DND-41 (cell line): Measurements from ENCODE around the gene CCND1.

Experiments used
- ATAC-seq: fragments of 200-7000 bp; cut with Tn5 transposase; 3 replicates; pipeline ENCODE4 v1.9.1; 2021; ENCODE audit warnings: low read depth; ENCODE audit not compliant: insufficient read depth
- DNase-seq: peaks from one replicate; pipeline ENCODE4 v3.0.0-alpha.2; 2020
- H2AFZ ChIP-seq: 2 replicates; pipeline ENCODE4 v1.6.0; 2012; ENCODE audit warnings: low read depth, low read length
- H3K27ac ChIP-seq: 2 replicates; pipeline ENCODE4 v1.5.1; 2012; ENCODE audit warnings: low read length, inconsistent platforms
- H3K27me3 ChIP-seq: fragments of 200-600 bp; sonication (generic); 2 replicates; pipeline ENCODE4 v1.6.0; 2012; ENCODE audit warnings: low read length, mild to moderate bottlenecking, inconsistent platforms; ENCODE audit not compliant: insufficient read depth, poor library complexity
- H3K36me3 ChIP-seq: 2 replicates; pipeline ENCODE4 v1.5.1; 2012; ENCODE audit warnings: low read length, inconsistent platforms; ENCODE audit not compliant: insufficient read depth
- H3K4me1 ChIP-seq: 2 replicates; pipeline ENCODE4 v1.5.1; 2012; ENCODE audit warnings: mild to moderate bottlenecking, low read length; ENCODE audit not compliant: insufficient read depth
- H3K4me2 ChIP-seq: 2 replicates; pipeline ENCODE4 v1.6.0; 2012; ENCODE audit warnings: mild to moderate bottlenecking, moderate library complexity, low read length, inconsistent platforms; ENCODE audit not compliant: insufficient read depth
- H3K4me3 ChIP-seq, 2 experiments: fragments of 200-600 bp in 1 of 2; shearing (Covaris generic) in 1 of 2; 2 replicates each; pipeline ENCODE4 v1.5.1; 2012 to 2016; ENCODE audit warnings: inconsistent platforms in 2 of 2, low read length in 2 of 2, mild to moderate bottlenecking in 2 of 2, low read depth in 1 of 2, moderate library complexity in 1 of 2
- H3K79me2 ChIP-seq: 2 replicates; pipeline ENCODE4 v1.6.0; 2012; ENCODE audit warnings: low read length, inconsistent platforms; ENCODE audit not compliant: insufficient read depth
- H3K9ac ChIP-seq: 2 replicates; pipeline ENCODE4 v1.6.0; 2012; ENCODE audit warnings: low read depth, mild to moderate bottlenecking, inconsistent platforms, low read length, moderate library complexity
- H3K9me3 ChIP-seq: 2 replicates; pipeline ENCODE4 v1.5.1; 2012; ENCODE audit warnings: low read length, moderate library complexity, mild to moderate bottlenecking, inconsistent platforms; ENCODE audit not compliant: insufficient read depth, severe bottlenecking
- H4K20me1 ChIP-seq: 2 replicates; pipeline ENCODE4 v1.6.0; 2012; ENCODE audit warnings: low read length; ENCODE audit not compliant: insufficient read depth
- EZH2 ChIP-seq: IDR thresholded peaks from 3 replicates; pipeline ENCODE4 v1.6.1; 2012; ENCODE audit warnings: borderline replicate concordance, low read depth, mild to moderate bottlenecking, moderate library complexity, low read length, inconsistent platforms; ENCODE audit not compliant: severe bottlenecking
- TF ChIP-seq, protein P1 (sequence below): IDR thresholded peaks from 2 replicates; pipeline ENCODE4 v1.5.1; 2012; ENCODE audit warnings: borderline replicate concordance, low read length, moderate library complexity, mild to moderate bottlenecking; ENCODE audit not compliant: poor library complexity, severe bottlenecking; ENCODE audit errors: extremely low read depth

Gene CCND1

DNA sequence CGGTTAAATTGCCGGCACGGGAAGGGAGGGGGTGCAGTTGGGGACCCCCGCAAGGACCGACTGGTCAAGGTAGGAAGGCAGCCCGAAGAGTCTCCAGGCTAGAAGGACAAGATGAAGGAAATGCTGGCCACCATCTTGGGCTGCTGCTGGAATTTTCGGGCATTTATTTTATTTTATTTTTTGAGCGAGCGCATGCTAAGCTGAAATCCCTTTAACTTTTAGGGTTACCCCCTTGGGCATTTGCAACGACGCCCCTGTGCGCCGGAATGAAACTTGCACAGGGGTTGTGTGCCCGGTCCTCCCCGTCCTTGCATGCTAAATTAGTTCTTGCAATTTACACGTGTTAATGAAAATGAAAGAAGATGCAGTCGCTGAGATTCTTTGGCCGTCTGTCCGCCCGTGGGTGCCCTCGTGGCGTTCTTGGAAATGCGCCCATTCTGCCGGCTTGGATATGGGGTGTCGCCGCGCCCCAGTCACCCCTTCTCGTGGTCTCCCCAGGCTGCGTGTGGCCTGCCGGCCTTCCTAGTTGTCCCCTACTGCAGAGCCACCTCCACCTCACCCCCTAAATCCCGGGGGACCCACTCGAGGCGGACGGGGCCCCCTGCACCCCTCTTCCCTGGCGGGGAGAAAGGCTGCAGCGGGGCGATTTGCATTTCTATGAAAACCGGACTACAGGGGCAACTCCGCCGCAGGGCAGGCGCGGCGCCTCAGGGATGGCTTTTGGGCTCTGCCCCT, 529 bp upstream of the CCND1 start:
- H3K4me3 ChIP-seq = no peak overlapping the region
- no peak for DNase-seq
- no peaks in the 10 kb centered on the region for H4K20me1 ChIP-seq
- TF ChIP-seq, protein P1, sequence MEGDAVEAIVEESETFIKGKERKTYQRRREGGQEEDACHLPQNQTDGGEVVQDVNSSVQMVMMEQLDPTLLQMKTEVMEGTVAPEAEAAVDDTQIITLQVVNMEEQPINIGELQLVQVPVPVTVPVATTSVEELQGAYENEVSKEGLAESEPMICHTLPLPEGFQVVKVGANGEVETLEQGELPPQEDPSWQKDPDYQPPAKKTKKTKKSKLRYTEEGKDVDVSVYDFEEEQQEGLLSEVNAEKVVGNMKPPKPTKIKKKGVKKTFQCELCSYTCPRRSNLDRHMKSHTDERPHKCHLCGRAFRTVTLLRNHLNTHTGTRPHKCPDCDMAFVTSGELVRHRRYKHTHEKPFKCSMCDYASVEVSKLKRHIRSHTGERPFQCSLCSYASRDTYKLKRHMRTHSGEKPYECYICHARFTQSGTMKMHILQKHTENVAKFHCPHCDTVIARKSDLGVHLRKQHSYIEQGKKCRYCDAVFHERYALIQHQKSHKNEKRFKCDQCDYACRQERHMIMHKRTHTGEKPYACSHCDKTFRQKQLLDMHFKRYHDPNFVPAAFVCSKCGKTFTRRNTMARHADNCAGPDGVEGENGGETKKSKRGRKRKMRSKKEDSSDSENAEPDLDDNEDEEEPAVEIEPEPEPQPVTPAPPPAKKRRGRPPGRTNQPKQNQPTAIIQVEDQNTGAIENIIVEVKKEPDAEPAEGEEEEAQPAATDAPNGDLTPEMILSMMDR = no peak
- TF ChIP-seq EZH2 = no peak
- no peak overlapping the region for H3K27ac ChIP-seq
- no peaks in the 10 kb centered on the region for H3K4me1 ChIP-seq
- H3K36me3 ChIP-seq = no peaks in the 10 kb centered on the region
- H3K27me3 ChIP-seq = no peaks in the 10 kb centered on the region
- no peaks in the 10 kb centered on the region for H3K9me3 ChIP-seq
- no peak overlapping the region for H3K9ac ChIP-seq
- H3K4me2 ChIP-seq = no peak overlapping the region
- no peak for ATAC-seq
- no peak overlapping the region for H2AFZ ChIP-seq
- no peaks in the 10 kb centered on the region for H3K79me2 ChIP-seq

DNA sequence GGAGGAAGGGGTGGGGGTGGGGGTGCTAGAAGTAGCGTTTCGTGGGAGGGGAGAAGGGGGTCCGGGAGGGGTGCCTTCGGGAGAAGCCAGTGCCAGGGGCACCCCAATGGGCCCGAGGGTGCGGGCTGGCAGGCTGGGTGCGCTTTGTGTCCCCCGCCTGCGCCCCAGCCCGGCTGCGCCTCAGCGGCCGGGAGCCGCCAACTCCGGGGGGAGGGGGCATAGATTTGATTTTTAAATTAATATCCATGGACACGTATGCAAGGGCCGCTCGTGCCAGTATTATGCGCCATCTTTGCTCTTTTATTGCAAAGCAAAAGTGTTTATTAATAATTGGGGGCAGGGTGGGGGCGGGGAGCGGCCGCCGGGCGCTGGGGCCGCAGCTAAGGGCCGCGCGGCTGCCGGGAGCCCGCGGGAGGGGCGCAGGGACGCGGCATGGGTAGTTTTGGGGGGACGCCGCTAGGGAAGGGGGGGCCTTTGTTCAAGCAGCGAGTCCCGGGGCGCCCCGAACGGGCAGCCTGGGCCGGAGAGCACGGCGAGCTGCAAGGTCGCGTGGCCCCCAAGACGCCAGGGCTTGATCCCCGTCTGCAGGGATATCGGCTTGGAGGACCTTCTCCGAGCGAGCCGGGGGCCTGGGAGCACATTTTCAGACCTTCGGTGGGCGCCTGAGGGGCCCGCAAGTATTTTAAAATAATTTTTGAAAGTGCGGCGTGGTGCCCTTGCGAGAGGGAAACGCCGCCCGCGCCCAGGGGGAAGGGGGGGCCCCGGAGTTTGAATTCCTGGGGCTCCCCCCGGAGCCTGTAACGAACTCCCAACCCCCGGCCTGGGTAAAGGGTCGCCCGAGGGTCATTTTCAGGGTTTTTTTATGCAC, 959 bp downstream of the CCND1 start:
- Histone ChIP-seq H3K27me3 (no peaks in the 10 kb centered on the region), H3K79me2 (no peaks in the 10 kb centered on the region), H3K4me1 (no peaks in the 10 kb centered on the region), H3K9me3 (no peaks in the 10 kb centered on the region), H3K27ac (no peak overlapping the region), H3K4me3 (no peak overlapping the region), H3K9ac (no peak overlapping the region), H3K4me2 (no peak overlapping the region), H2AFZ (no peak overlapping the region), H3K36me3 (no peaks in the 10 kb centered on the region), H4K20me1 (no peaks in the 10 kb centered on the region)
- ATAC-seq (no peak), DNase-seq (no peak)
- TF ChIP-seq, protein P1 = no peak
- no peak for TF ChIP-seq EZH2

DNA sequence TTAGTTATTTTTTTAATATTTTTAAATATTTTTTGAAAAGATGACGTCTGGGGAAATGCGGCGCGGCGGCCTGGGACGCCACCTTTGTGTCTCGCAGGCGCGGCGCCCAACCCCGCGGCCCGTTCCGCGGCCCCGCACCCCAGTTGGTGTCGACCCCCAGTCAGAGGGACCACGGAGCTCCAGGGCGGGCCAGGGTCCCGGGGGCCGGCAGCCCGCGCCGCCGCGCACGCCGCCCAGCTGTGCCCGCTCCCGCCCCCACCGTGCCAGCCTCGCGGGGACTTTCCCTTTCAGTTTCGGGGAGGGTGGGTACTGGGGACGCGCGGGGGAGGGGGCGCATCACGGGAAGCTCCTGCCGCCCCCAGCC, 1.6 kb downstream of the CCND1 start:
- no peak overlapping the region for H3K4me3 ChIP-seq
- H3K4me1 ChIP-seq = no peaks in the 10 kb centered on the region
- H3K36me3 ChIP-seq = no peaks in the 10 kb centered on the region
- no peaks in the 10 kb centered on the region for H3K79me2 ChIP-seq
- no peak overlapping the region for H2AFZ ChIP-seq
- H3K4me2 ChIP-seq = no peak overlapping the region
- no peak for DNase-seq
- no peak for TF ChIP-seq EZH2
- TF ChIP-seq, protein P1 = no peak
- H4K20me1 ChIP-seq = no peaks in the 10 kb centered on the region
- no peak for ATAC-seq
- no peaks in the 10 kb centered on the region for H3K27me3 ChIP-seq
- no peak overlapping the region for H3K9ac ChIP-seq
- H3K27ac ChIP-seq = no peak overlapping the region
- no peaks in the 10 kb centered on the region for H3K9me3 ChIP-seq
